ENCODE measurements around the gene PSORS1C2.
"Not testable (repeated sequence)": the region's sequence is repeated elsewhere in the genome, so short reads cannot be mapped to it uniquely, and the experiment has no call there.

PSORS1C2 gene

GRCh38 chr6:31173406-31173805 is 34.5 kb upstream of the PSORS1C2 start:
- Histone ChIP-seq H3K27me3 (no peaks in the 10 kb centered on the region), H3K36me3 (no peaks in the 10 kb centered on the region), H3K4me1 (ENCODE audit: control insufficient read depth in 1 of 2, insufficient read depth in 1 of 2, low read depth in 1 of 2, low read length in 1 of 2) (no peaks in the 10 kb centered on the region), H3K9me3 (no peaks in the 10 kb centered on the region), H3K27ac (no peak overlapping the region), H3K4me3 (ENCODE audit: low read depth in 1 of 2, low read length in 1 of 2) (no peak overlapping the region)
- TF ChIP-seq CTCF (IDR thresholded peaks at IDR 0.05): no peak

GRCh38 chr6:31172973-31173384 is 34.1 kb upstream of the PSORS1C2 start:
- Histone ChIP-seq H3K4me3 (ENCODE audit: low read depth in 1 of 2, low read length in 1 of 2) (no peak overlapping the region), H3K27ac (no peak overlapping the region), H3K4me1 (ENCODE audit: control insufficient read depth in 1 of 2, insufficient read depth in 1 of 2, low read depth in 1 of 2, low read length in 1 of 2) (no peaks in the 10 kb centered on the region), H3K36me3 (no peaks in the 10 kb centered on the region), H3K27me3 (no peaks in the 10 kb centered on the region), H3K9me3 (no peaks in the 10 kb centered on the region)
- no peak for TF ChIP-seq CTCF (IDR thresholded peaks at IDR 0.05)

GRCh38 chr6:31171931-31172905 is 33.4 kb upstream of the PSORS1C2 start:
- H3K27me3 ChIP-seq: no peaks in the 10 kb centered on the region
- H3K4me3 ChIP-seq (ENCODE audit: low read depth in 1 of 2, low read length in 1 of 2): no peak overlapping the region
- H3K27ac ChIP-seq: no peak overlapping the region
- no peak for TF ChIP-seq CTCF (IDR thresholded peaks at IDR 0.05)
- no peaks in the 10 kb centered on the region for H3K9me3 ChIP-seq
- no peaks in the 10 kb centered on the region for H3K4me1 ChIP-seq (ENCODE audit: control insufficient read depth in 1 of 2, insufficient read depth in 1 of 2, low read depth in 1 of 2, low read length in 1 of 2)
- H3K36me3 ChIP-seq: no peaks in the 10 kb centered on the region

- H3K36me3 ChIP-seq: no peaks in the 10 kb centered on the region
- TF ChIP-seq CTCF (IDR thresholded peaks at IDR 0.05): no peak
- no peaks in the 10 kb centered on the region for H3K27me3 ChIP-seq
- H3K4me1 ChIP-seq (ENCODE audit: control insufficient read depth in 1 of 2, insufficient read depth in 1 of 2, low read depth in 1 of 2, low read length in 1 of 2): no peaks in the 10 kb centered on the region
- no peak overlapping the region for H3K27ac ChIP-seq
- H3K4me3 ChIP-seq (ENCODE audit: low read depth in 1 of 2, low read length in 1 of 2): no peak overlapping the region
- H3K9me3 ChIP-seq: no peaks in the 10 kb centered on the region
Observed at GRCh38 chr6:31170987-31171671, 32.3 kb upstream of the PSORS1C2 start.

GRCh38 chr6:31170600-31170881 is 31.7 kb upstream of the PSORS1C2 start, which contains the start of gene POU5F1:
TSS of gene POU5F1 (minus strand) at chr6:31170682. CDS start at chr6:31170620, 62 bp downstream.
- peaks cover 4% of the 10 kb centered on the region for H3K36me3 ChIP-seq
- no peak for TF ChIP-seq CTCF (IDR thresholded peaks at IDR 0.05)
- H3K4me1 ChIP-seq (ENCODE audit: control insufficient read depth in 1 of 2, insufficient read depth in 1 of 2, low read depth in 1 of 2, low read length in 1 of 2): no peaks in the 10 kb centered on the region
- no peak within 1 kb of the TSS for H3K27ac ChIP-seq
- no peak within 1 kb of the TSS for H3K4me3 ChIP-seq (ENCODE audit: low read depth in 1 of 2, low read length in 1 of 2)
- no peaks in the 10 kb centered on the region for H3K27me3 ChIP-seq
- no peaks in the 10 kb centered on the region for H3K9me3 ChIP-seq

GRCh38 chr6:31169858-31170599 is 31.2 kb upstream of the PSORS1C2 start:
- not testable (repeated sequence) for H3K4me1 ChIP-seq (ENCODE audit: control insufficient read depth in 1 of 2, insufficient read depth in 1 of 2, low read depth in 1 of 2, low read length in 1 of 2); H3K27ac ChIP-seq; H3K4me3 ChIP-seq (ENCODE audit: low read depth in 1 of 2, low read length in 1 of 2); H3K9me3 ChIP-seq; H3K36me3 ChIP-seq; H3K27me3 ChIP-seq

Measured in neutrophil (primary cell).